ENCODE results near the gene HMGXB3. TPM values are rescaled to one million over a fixed set of nuclear protein-coding genes. Genes with fewer than 3 reads are reported as not detected.
A peak's percentile ranks its signal among the peaks of the same experiment; 100 is the strongest.

The HMGXB3 gene
- total RNA-seq (10 to 100 TPM; 12.5 to 22.9 TPM), polyA plus RNA-seq (1 to 10 TPM; 2.7 to 9.4 TPM)

GRCh38 chr5:150000256-150000989, at the start of gene HMGXB3, which contains the start of gene TIGD6:
Gene HMGXB3 (plus strand): TSS chr5:150000739. CDS start chr5:150004853, 4,114 bp downstream.
Gene TIGD6 (minus strand): TSS chr5:150000654. CDS start chr5:149996348, 4,306 bp downstream.
- H3K27ac ChIP-seq (ENCODE audit: low read depth in 1 of 2, low read length in 2 of 2), result peak within 1 kb of the TSS; percentile 77 to 86
- peaks cover 1 to 10% (median 8%) of the 10 kb centered on the region in 4 donors for H3K36me3 ChIP-seq (ENCODE audit: control insufficient read depth in 4 of 4, insufficient read depth in 3 of 4, low read depth in 1 of 4, low read length in 3 of 4)
- no peaks in the 10 kb centered on the region for H3K27me3 ChIP-seq (ENCODE audit: control insufficient read depth in 4 of 4, insufficient read depth in 4 of 4, low read length in 3 of 4)
- H3K4me3 ChIP-seq (ENCODE audit: low read depth in 1 of 3, low read length in 3 of 3), result peak within 1 kb of the TSS; percentile 63 to 94 (median 90)
- no peaks in the 10 kb centered on the region for H3K9me3 ChIP-seq (ENCODE audit: control insufficient read depth in 4 of 4, low read length in 3 of 4)
- H3K4me1 ChIP-seq (ENCODE audit: control insufficient read depth in 4 of 4, insufficient read depth in 4 of 4, low read length in 3 of 4), result peaks cover 0 to 27% (median 20%) of the 10 kb centered on the region in 4 donors
- TF ChIP-seq NR2F2 (IDR thresholded peaks at IDR 0.05) (no peak), SP1 (IDR thresholded peaks at IDR 0.05) (peak; percentile 60), TAF1 (conservative IDR thresholded peaks at IDR 0.05) (peak; percentile 58), YY1 (IDR thresholded peaks at IDR 0.05) (peak; percentile 79), HNF4A (conservative IDR thresholded peaks at IDR 0.05) (peak in 1 of 2 donors; percentile 26), RXRA (IDR thresholded peaks at IDR 0.05) (peak; percentile 44 to 72), REST (IDR thresholded peaks at IDR 0.05) (peak; percentile 79), JUND (IDR thresholded peaks at IDR 0.05) (no peak), ATF3 (IDR thresholded peaks at IDR 0.05) (no peak), GABPA (IDR thresholded peaks at IDR 0.05 in 1 of 2, conservative IDR thresholded peaks at IDR 0.05 in 1 of 2) (peak; percentile 84 to 96)
- peak within 1 kb of the TSS; percentile 87 to 92 for H3K9ac ChIP-seq (ENCODE audit: low read depth in 1 of 2, low read length in 2 of 2)
- DNase-seq (ENCODE audit: low spot score), result peak; percentile 86
- under 1% methylated on average over 72 of the region's 72 CpGs for WGBS

GRCh38 chr5:149951138-149951749, 49.3 kb upstream of the HMGXB3 start:
- no peaks in the 10 kb centered on the region for H3K36me3 ChIP-seq (ENCODE audit: control insufficient read depth in 4 of 4, insufficient read depth in 3 of 4, low read depth in 1 of 4, low read length in 3 of 4)
- no peak overlapping the region for H3K9ac ChIP-seq (ENCODE audit: low read depth in 1 of 2, low read length in 2 of 2)
- H3K27me3 ChIP-seq (ENCODE audit: control insufficient read depth in 4 of 4, insufficient read depth in 4 of 4, low read length in 3 of 4), result no peaks in the 10 kb centered on the region
- no peak for DNase-seq (ENCODE audit: low spot score)
- H3K4me3 ChIP-seq (ENCODE audit: low read depth in 1 of 3, low read length in 3 of 3), result no peak overlapping the region
- TF ChIP-seq TAF1 (conservative IDR thresholded peaks at IDR 0.05) (no peak), CTCF (IDR thresholded peaks at IDR 0.05; ENCODE audit: low read depth, low read length, missing input control) (no peak), FOXA2 (IDR thresholded peaks at IDR 0.05) (no peak), EGR1 (IDR thresholded peaks at IDR 0.05; ENCODE audit: low read depth in 2 of 2) (no peak), JUND (IDR thresholded peaks at IDR 0.05) (no peak), YY1 (IDR thresholded peaks at IDR 0.05) (no peak), RAD21 (IDR thresholded peaks at IDR 0.05) (no peak), HNF4A (conservative IDR thresholded peaks at IDR 0.05) (no peak), ZBTB33 (IDR thresholded peaks at IDR 0.05) (no peak), RXRA (IDR thresholded peaks at IDR 0.05) (no peak)
- H3K4me1 ChIP-seq (ENCODE audit: control insufficient read depth in 4 of 4, insufficient read depth in 4 of 4, low read length in 3 of 4), result no peaks in the 10 kb centered on the region
- WGBS, result 85% methylated on average over 6 of the region's 6 CpGs
- H3K9me3 ChIP-seq (ENCODE audit: control insufficient read depth in 4 of 4, low read length in 3 of 4), result no peaks in the 10 kb centered on the region
- H3K27ac ChIP-seq (ENCODE audit: low read depth in 1 of 2, low read length in 2 of 2), result no peak overlapping the region
